ENCODE data around the gene CECR2. TPM values are rescaled to one million over a fixed set of nuclear protein-coding genes. Genes with fewer than 3 reads are reported as not detected.

The CECR2 gene
- total and polyA plus RNA-seq, 9 donors = 0.87 to 6.7 (median 1.4) TPM

DNA sequence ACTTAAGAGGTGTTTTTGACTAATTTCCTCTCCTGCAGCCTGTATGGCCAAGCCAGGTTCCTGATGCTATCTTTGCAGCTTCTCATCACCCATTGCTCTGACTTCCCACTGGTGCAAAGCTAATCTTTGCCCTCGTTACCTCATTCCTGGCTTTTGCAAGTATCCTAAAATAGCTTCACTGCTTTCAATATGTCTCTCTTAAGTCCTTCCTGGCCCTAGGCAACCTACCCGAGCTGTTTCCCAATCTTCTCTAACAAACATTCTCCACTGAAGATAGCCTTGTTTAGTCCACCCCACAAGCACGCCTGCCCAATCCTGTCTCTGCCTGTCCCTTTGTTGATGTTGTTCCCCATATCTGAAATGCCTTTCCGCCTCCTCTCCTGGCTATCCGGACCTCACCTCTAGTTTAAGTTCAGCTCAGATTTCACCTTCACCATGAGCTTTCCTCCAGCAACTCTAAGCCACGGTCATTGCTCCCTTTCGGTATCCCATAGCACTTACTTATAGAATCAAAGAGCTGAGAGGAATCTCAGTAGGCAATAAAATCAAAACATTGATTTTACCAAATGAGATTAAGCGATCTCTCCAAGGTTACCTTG lies 30.1 kb upstream of the CECR2 start:
- 50 to 63% (median 55%) methylated on average over 8 of the region's 8 CpGs for WGBS, 3 donors
- no peak overlapping the region for H3K4me3 ChIP-seq
- TF ChIP-seq POLR2A (IDR thresholded peaks at IDR 0.05) (no peak), EP300 (IDR thresholded peaks at IDR 0.05) (no peak)
- TF ChIP-seq, protein P1, sequence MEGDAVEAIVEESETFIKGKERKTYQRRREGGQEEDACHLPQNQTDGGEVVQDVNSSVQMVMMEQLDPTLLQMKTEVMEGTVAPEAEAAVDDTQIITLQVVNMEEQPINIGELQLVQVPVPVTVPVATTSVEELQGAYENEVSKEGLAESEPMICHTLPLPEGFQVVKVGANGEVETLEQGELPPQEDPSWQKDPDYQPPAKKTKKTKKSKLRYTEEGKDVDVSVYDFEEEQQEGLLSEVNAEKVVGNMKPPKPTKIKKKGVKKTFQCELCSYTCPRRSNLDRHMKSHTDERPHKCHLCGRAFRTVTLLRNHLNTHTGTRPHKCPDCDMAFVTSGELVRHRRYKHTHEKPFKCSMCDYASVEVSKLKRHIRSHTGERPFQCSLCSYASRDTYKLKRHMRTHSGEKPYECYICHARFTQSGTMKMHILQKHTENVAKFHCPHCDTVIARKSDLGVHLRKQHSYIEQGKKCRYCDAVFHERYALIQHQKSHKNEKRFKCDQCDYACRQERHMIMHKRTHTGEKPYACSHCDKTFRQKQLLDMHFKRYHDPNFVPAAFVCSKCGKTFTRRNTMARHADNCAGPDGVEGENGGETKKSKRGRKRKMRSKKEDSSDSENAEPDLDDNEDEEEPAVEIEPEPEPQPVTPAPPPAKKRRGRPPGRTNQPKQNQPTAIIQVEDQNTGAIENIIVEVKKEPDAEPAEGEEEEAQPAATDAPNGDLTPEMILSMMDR (IDR thresholded peaks at IDR 0.05) = no peak
- no peaks in the 10 kb centered on the region for H3K27me3 ChIP-seq
- no peaks in the 10 kb centered on the region for H3K36me3 ChIP-seq
- no peaks in the 10 kb centered on the region for H3K4me1 ChIP-seq (ENCODE audit: insufficient read depth)
- intact Hi-C loops (cut with DNase I) = no loop called here
- H3K27ac ChIP-seq = no peak overlapping the region
- DNase-seq = no peak
- no peaks in the 10 kb centered on the region for H3K9me3 ChIP-seq

GRCh38 chr22:17342361-17342760 lies 26.9 kb upstream of the CECR2 start:
- no peaks in the 10 kb centered on the region for H3K36me3 ChIP-seq
- intact Hi-C loops (cut with DNase I) = loop anchor here in 1 of 4 donors (10.0 kb wide), 1 partner anchor 68 kb away; no protein-coding TSS in a partner anchor
- H3K27me3 ChIP-seq = no peaks in the 10 kb centered on the region
- TF ChIP-seq EP300 (IDR thresholded peaks at IDR 0.05) (no peak), POLR2A (IDR thresholded peaks at IDR 0.05) (no peak)
- TF ChIP-seq, protein P1 (IDR thresholded peaks at IDR 0.05) = no peak
- WGBS, 3 donors = 47 to 60% (median 49%) methylated on average over 5 of the region's 5 CpGs
- H3K27ac ChIP-seq = no peak overlapping the region
- DNase-seq = no peak
- H3K9me3 ChIP-seq = no peaks in the 10 kb centered on the region
- H3K4me3 ChIP-seq = no peak overlapping the region
- no peaks in the 10 kb centered on the region for H3K4me1 ChIP-seq (ENCODE audit: insufficient read depth)

- intact Hi-C loops (cut with DNase I) = loop anchor here in 1 of 4 donors (10.0 kb wide), 1 partner anchor 69 kb away; no protein-coding TSS in a partner anchor
- Histone ChIP-seq H3K4me3 (no peak overlapping the region), H3K36me3 (no peaks in the 10 kb centered on the region), H3K27ac (no peak overlapping the region), H3K27me3 (no peaks in the 10 kb centered on the region), H3K4me1 (ENCODE audit: insufficient read depth) (no peaks in the 10 kb centered on the region), H3K9me3 (no peaks in the 10 kb centered on the region)
- WGBS, 3 donors = 91 to 100% (median 95%) methylated on average over 2 of the region's 2 CpGs
- TF ChIP-seq POLR2A (IDR thresholded peaks at IDR 0.05) (no peak), EP300 (IDR thresholded peaks at IDR 0.05) (no peak)
- TF ChIP-seq, protein P1 (IDR thresholded peaks at IDR 0.05) = no peak
- no peak for DNase-seq
Observed at GRCh38 chr22:17343766-17344165, 25.5 kb upstream of the CECR2 start.

DNA sequence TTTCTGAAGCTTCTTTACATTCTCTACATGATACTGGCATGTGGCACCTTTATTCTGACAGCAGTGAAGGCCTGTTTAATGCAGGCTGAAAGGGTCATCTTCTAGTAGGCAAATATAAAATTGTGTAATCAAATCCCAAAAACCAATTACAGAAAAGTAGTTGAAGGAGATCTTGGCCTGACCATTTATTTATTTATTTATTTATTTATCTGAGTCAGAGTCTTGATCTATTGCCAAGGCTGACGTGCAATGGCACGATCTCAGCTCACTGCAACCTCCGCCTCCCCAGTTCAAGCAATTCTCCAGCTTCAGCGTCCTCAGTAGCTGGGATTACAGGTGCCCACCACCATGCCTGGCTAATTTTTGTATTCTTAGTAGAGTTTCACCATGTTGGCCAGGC lies 22.7 kb upstream of the CECR2 start:
- intact Hi-C loops (cut with DNase I) = loop anchor here in 1 of 4 donors (10.0 kb wide), 1 partner anchor 72 kb away; no protein-coding TSS in a partner anchor

More for the DNA sequence above, 22.7 kb upstream of the CECR2 start:
- no peaks in the 10 kb centered on the region for H3K36me3 ChIP-seq
- H3K27ac ChIP-seq = no peak overlapping the region
- H3K4me3 ChIP-seq = no peak overlapping the region
- H3K27me3 ChIP-seq = no peaks in the 10 kb centered on the region
- 62 to 71% (median 67%) methylated on average over 4 of the region's 4 CpGs for WGBS, 3 donors
- H3K4me1 ChIP-seq (ENCODE audit: insufficient read depth) = no peaks in the 10 kb centered on the region
- H3K9me3 ChIP-seq = no peaks in the 10 kb centered on the region
- DNase-seq = no peak
- TF ChIP-seq POLR2A (IDR thresholded peaks at IDR 0.05) (no peak), EP300 (IDR thresholded peaks at IDR 0.05) (no peak)
- TF ChIP-seq, protein P1 (IDR thresholded peaks at IDR 0.05) = no peak
